ENCODE measurements around the gene GBF1. TPM values are rescaled to one million over a fixed set of nuclear protein-coding genes. Genes with fewer than 3 reads are reported as not detected.

GBF1 gene
- total and polyA plus RNA-seq, 2 donors (not counting 1 experiment from before 2014, with no cell fraction given), result 20.8 to 39.3 TPM

- Histone ChIP-seq H3K36me3 (replicated peaks in 1 of 2; ENCODE audit: control extremely low read depth in 1 of 2, control insufficient read depth in 1 of 2, extremely low read depth in 1 of 2, insufficient read depth in 2 of 2, low read length in 1 of 2) (no peaks in the 10 kb centered on the region), H3K9ac (ENCODE audit: low read length) (peak overlapping the region; percentile 16), H2AFZ (ENCODE audit: insufficient read depth, low read depth, low read length, poor library complexity, severe bottlenecking) (peak overlapping the region; percentile 22), H3K27ac (ENCODE audit: low read length in 2 of 2) (no peak overlapping the region), H3K79me2 (ENCODE audit: control insufficient read depth, insufficient read depth, low read length) (no peaks in the 10 kb centered on the region), H3K4me1 (ENCODE audit: control insufficient read depth in 2 of 2, insufficient read depth in 2 of 2, low read length in 2 of 2) (peaks cover 26 to 33% of the 10 kb centered on the region in 2 donors), H3K27me3 (replicated peaks in 1 of 4; ENCODE audit: control extremely low read depth in 1 of 4, control insufficient read depth in 3 of 4, insufficient read depth in 4 of 4, low read length in 3 of 4) (peaks cover 0 to 76% (median 40%) of the 10 kb centered on the region in 4 experiments), H3K4me2 (replicated peaks; ENCODE audit: low read depth, low read length, poor library complexity, severe bottlenecking) (peak overlapping the region; percentile 84), H3K4me3 (ENCODE audit: control extremely low read depth in 1 of 5, extremely low read depth in 1 of 5, insufficient read depth in 1 of 5, low read depth in 2 of 5, low read length in 4 of 5) (peak overlapping the region in 2 of 5 experiments; percentile 19 to 20), H4K20me1 (ENCODE audit: control insufficient read depth, insufficient read depth, low read length, poor library complexity, severe bottlenecking) (no peaks in the 10 kb centered on the region), H3K9me3 (ENCODE audit: control extremely low read depth in 1 of 3, control insufficient read depth in 2 of 3, insufficient read depth in 1 of 3, low read length in 2 of 3) (peaks cover 0 to 20% (median 0%) of the 10 kb centered on the region in 3 donors)
- CTCF ChIA-PET, result interaction anchor here (3.0 to 5.0 kb wide), 2 partner anchors 10 kb away, joined by 20 to 35 read pairs; partner anchors contain the start of gene FBXL15
- Mint-ChIP-seq H3K9me3 (ENCODE audit: insufficient read depth) (no peaks in the 10 kb centered on the region), H3K27ac (no peak overlapping the region), H3K4me1 (peaks cover 31% of the 10 kb centered on the region), H3K27me3 (peaks cover 56% of the 10 kb centered on the region), H3K4me3 (peak overlapping the region; percentile 83)
- 6% methylated on average over 46 of the region's 48 CpGs for WGBS (ENCODE audit: insufficient coverage)
- intact Hi-C loops (cut with micrococcal nuclease), result no loop called here
- ATAC-seq (ENCODE audit: low read depth), result no peak
- POLR2A ChIA-PET, result interaction anchor here (1.3 to 3.3 kb wide), 2 partner anchors 9 to 10 kb away, joined by 3 to 14 read pairs; partner anchors contain the start of gene FBXL15
- peak; percentile 49 for DNase-seq
- TF ChIP-seq EZH2 (IDR thresholded peaks at IDR 0.05; ENCODE audit: borderline replicate concordance, insufficient read depth, low read depth, low read length, poor library complexity, severe bottlenecking), result peak; percentile 55
- TF ChIP-seq CTCF (IDR thresholded peaks at IDR 0.05), result no peak
Measured at GRCh38 chr10:102410429-102411073, 165.2 kb downstream of the GBF1 start.
